NCI-H526 treated with DMSO at 0.1 percent for 48 hours (cell line): ENCODE data around the gene ISCA2.

Experiments used
- DNase-seq: peaks from one replicate; lab custom pipeline; 2025; lab: John Stamatoyannopoulos, UW

Gene ISCA2

DNA sequence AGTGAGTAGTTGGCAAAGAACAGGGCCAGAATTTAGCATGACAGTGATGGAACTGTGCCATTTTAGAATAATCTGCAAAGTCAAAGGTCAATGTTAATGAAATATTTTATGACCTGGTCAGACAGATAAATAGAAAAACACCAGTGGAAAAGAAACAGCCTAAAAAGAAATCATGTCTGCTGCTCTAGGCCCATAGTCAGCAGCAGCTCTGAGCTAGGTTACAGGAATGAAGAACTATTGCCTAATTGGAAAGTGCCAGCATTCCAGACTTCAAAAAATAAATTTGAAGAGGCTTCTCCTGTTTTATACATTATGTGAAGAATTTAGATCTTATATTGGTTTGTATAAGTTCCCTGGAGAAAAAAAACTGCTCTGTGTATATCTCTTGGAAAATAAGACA is 10.2 kb upstream of the ISCA2 start:
- DNase-seq, result no peak

DNA sequence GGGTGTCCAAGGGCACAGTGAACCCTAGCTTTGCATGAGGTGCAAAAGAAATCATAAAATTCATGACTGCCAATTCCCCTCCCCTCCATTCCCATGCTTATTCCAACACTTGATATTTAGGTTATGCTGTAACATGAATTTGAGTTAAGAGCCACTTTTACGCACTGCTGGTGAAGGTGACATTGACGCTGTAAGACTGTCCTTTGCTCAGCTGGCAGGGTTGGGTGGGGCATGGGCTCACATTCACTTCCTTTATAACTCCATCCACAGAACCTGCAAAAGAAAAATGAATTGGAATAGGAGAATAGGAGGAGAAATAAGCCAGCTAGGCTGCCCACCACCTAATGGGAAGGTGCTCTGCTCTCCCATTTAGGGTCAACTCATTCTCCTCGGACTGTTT is 7.4 kb upstream of the ISCA2 start:
- no peak for DNase-seq

DNA sequence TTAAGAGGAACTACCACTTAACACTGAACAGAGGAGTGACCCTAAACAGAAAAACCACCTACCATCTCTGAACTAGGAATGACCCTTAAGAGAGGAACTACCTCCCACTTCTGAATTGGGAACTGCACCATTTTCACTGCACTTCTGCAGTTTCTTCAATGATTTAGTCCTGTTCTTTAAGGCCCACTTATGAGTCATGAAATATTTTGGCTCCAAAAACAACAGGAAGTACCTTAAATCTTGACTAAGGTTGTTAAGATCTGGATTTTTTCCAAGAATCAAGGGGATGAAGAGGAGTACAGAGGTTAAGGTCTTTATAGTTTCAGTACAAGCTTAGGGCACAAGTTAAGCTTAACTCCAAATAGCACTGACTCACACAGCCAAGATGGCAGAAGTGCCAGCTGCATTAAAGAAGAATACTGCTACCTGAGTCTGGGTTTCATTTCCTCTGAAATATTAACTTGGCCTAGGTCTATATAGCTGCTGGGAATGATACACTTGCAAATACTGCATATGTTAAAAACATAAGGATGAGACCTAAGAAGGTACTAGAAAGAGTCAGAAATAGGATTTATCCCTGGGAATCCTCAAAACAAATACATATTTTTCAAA is 4.7 kb upstream of the ISCA2 start:
- no peak for DNase-seq

DNA sequence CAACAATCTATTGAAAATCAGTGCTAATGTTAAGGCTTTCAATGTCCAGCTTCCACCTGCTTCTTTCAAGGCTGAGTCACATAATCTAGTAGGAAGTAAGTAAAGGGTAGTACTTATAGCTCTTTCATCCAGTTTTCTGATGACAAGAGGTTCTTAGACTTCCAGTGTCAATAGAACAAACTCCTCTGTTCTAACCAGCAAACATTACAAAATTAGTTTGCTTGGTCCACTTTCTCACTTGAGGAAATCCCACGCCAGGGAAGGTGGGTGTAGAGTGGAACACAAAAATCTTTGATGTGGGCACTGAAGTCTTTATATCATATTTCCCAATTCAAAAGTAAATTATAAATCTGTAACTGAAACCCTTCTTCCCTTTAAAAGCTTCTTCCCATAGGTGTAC is 3.1 kb upstream of the ISCA2 start:
- no peak for DNase-seq

DNA sequence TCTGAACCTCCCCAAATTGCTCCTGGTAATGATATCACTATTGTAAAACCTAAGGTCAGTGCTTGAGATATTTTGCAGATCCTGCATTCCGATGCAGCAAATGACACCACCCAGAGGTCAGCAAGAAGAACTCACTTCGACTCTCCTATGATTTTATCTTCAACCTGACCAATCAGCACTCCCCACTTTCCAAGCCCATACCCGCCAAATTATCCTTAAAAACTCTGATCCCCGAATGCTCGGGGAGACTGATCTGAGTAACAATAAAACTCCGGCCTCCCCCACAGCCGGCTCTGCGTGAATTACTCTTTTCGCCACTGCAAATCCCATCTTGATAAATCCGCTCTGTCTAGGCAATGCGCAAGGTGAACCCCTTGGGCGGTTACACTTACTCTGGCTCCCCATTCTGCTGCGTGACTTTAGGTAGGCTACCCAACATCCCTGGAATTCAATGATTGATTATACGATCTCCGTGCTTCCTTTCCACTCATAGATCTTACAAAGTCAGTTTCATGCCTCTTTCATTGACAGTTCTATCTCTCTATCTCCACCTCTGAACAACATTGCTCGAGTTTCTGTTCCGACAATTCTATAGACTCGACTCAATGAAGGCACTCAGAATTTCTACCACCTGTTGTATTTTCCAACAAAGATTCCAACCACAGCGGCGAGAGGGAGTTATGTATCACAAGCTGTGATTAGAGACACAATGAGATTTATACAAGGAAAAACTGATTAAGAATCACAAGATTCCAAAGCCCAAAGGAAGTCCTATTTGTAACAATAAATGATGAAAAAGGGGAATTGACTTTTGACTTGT is 1.4 kb upstream of the ISCA2 start:
- DNase-seq, result peak; percentile 5

DNA sequence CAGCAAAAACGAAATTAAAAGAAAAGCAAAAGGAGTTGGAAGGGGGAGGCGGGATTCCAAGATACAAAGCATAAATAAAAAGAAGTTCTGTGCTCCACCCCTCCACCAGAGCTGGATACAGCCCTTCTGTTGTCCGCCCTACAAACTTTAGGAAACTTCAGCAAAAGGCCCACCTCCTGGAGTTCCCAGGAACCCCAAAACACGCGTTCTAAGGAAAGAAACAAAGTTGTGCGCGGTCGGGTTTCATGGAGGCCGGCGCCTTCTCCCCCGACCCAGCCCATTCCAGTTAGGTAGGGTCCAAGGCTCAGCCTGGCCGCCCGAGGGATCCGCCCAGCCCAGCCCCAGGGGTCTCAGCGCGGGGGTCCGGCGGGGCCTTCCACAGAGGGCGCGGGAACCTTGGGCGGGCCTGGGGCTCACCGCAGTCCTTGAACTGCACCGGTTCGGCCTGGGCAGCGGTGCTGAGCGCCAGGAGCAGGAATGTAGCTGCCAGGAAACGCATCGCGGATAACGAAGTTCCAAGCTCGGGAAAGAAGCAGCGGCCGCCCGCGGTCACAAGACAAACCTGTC is 706 bp upstream of the ISCA2 start, which contains the start of gene NPC2:
TSS of gene NPC2 (minus strand) at position 530 of the 567 bp plus-strand sequence. CDS start at position 499, 31 bp downstream.
- no peak for DNase-seq

DNA sequence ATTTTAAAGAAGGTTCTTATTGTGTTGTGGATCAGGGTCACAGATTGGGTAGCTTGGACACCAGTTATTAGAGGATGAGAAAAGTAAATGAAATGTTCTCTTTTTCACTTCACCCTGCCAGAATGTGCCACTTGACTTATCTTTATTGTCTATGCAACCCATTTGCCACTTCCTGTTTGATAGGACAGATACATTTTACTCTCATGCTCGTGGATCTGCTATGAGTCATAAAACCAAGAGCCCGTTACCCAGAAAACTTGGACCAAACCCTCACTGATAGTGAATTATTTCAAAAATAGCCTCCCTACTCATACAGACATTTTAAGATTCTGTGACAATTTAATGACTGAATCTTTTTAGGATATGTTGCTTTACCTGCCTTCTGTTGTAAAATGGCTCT is 1.8 kb downstream of the ISCA2 start:
- DNase-seq, result no peak

DNA sequence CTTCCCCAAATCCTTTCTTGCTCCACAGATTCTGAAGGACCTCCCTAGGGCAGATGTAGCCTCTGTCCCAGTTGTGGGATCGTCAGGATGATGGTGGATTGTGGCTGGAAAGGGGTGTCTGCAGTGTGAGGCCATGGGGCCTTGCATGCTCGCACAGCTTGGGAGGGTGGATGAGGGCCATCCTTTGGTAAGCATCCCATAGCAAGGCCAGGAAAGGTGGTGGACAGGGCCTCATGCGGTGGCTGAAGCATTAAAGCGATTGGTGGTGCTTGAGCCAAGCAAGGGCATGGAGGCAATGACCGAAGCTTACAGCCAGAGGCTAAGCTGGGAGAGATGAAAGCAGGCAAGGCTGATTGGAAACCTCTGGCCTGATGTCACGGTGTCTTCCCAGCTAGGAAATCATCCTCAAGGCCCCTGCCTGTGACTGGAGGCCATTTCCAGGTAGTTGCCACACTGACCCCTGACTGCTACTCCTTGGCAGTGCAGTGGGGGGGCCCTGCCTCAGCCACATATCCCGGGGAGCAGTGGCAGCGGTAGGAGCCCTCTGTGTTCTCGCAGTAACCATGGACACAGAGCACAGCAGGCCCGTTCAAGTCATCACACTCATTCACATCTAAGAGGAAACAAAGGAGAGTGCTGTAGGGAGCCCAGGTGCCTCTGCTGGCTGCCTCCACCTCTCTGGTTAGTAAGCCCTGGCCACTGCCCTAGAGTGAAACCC is 7.0 kb downstream of the ISCA2 start:
- no peak for DNase-seq

DNA sequence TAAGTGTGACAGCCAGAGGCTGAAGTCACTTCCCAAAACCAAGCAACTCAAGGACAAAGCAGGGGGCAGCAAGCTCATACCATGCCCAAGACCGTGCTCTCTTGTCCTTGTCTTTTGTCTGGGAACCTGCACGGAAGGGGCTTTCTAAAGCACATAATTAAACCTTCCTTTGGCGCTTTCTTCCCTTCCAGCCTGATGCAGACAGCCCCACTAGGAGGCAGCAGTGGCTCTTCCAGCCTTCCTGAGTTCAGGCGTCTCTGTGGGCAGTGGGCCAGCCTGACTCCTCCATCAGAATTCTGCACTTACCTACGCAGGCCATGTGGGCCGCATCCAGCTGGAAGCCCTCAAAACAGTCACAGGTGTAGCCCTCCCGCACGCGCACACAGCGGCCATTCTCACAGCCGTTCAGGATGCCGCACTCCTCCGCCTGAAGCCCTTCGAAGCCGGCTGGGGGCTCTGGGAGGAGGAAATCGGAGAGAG is 7.6 kb downstream of the ISCA2 start:
- peak; percentile 41 for DNase-seq

DNA sequence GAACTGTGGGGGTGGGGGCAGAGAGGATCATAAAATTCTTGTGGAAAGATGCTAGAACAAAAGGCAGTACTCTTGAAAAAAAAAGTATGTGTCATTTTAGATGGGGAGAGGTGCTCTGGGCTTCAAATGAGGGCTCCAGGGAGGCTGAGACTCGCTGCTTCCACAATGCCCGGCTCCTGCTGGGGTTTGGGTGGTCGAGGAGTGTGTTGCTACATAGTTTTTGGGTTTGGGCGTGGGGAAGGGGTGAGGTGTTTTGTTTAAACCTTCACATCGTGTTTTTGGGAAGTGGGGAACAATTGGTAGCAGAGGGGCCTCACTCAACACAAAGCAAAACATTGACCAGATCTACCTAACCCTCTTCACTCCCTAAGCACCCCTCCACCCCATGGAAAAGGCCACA is 8.1 kb downstream of the ISCA2 start:
- no peak for DNase-seq

DNA sequence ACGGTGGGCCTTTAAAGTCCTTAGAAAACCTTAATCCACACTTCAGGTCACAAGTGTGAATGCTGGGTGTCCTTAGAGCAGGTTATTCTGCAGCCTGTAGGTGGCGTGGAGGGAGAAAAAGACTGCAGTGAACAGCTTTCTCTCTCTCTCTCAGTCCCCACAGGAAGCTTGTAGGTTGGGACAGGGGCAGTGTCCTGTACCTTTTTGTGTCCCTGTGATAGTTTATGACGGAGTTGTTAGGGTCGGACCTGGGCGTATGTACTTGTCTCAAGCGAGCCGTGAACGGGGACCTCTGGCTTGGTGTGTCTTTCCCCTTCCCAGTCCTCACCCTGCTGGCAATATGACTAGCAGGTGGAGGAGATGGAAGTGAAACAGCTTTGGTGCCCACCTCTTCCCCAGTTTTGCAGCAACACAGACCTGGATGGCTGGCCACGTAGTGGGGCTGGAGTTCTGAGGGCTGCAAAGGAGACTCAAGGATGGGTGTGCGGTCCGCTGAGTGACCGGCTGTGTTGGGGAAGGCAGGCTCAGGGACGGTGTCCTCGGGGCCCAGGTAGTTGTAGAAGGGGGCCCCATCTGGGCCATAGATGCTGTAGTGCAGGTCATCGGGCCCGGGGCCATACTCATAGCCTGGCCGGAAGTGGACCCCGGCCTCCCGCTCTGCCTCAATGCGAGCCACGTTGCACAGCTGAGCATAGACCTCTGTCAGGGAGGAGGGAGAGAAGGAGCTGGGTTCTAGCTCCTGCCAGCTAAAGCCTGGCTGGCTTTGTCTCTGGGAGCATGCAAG is 8.9 kb downstream of the ISCA2 start:
- peak; percentile 6 for DNase-seq

DNA sequence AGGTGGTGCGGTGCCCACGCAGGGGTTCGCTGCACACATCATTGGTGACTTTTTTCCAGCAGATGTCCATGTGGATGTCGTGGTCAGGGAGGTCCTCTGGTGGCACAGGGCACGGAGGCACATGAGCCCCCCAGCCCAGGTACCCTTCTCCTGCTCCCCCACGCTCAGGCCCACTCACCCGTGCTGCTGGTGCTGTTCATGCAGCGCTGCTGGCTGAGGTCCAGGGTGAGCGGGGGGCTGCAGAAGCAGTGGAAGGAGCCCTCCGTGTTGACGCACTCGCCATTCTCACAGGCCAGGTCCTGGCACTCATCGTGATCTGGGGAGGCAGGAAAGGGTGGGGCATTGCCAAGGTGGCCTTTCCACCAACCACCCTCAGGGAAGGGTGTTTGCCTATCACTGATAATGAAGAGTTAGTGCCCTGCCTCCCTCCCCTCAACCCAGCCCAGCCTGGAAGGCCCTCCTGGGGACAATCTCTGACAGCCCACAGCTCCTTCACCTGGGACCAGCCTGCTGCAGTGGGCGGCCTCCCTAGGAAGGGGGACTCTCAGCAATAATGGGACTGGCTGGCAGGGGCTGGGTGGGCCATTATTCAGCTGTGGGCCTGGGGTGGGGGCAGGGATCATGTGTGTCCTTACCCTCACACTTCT is 9.8 kb downstream of the ISCA2 start:
- no peak for DNase-seq

DNA sequence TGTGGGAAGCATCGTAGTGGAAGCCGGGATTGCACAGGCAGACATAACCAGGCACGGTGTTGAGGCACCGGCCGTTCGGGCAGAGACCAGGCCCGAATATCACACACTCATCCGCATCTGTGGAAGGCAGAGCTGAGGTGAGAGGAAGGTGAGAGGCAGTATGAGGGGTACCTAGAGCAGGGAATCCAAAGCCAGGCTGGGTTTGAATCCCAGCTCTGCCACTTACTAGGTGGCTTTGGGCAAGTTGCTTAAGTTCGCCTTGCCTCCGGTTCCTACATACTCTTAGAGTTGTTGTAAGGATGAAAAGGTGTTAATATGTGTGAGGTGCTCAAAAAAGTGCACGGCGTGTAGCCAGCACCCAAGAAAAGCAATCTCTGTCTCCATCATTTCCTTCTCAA is 10.4 kb downstream of the ISCA2 start:
- DNase-seq, result no peak

DNA sequence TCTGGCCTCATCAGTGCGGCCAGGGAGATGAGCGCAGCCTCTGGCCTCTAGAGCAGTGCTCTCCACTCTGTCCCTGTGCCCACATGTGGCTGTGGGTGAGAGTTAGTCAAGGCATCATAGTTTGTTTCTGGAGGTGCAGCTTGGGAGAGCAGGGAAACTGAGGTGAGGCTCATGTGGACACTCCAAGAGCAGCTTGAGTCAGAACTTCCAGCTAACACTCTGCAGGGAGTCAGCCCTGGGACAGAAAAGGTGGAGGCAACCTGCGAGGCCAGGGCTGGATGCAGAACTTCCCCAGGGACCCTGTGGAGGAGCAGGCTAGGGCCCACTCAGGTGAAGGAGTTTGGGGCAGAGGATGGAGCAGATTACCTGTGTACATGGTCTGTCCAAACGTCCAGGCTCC is 10.8 kb downstream of the ISCA2 start:
- DNase-seq, result no peak

DNA sequence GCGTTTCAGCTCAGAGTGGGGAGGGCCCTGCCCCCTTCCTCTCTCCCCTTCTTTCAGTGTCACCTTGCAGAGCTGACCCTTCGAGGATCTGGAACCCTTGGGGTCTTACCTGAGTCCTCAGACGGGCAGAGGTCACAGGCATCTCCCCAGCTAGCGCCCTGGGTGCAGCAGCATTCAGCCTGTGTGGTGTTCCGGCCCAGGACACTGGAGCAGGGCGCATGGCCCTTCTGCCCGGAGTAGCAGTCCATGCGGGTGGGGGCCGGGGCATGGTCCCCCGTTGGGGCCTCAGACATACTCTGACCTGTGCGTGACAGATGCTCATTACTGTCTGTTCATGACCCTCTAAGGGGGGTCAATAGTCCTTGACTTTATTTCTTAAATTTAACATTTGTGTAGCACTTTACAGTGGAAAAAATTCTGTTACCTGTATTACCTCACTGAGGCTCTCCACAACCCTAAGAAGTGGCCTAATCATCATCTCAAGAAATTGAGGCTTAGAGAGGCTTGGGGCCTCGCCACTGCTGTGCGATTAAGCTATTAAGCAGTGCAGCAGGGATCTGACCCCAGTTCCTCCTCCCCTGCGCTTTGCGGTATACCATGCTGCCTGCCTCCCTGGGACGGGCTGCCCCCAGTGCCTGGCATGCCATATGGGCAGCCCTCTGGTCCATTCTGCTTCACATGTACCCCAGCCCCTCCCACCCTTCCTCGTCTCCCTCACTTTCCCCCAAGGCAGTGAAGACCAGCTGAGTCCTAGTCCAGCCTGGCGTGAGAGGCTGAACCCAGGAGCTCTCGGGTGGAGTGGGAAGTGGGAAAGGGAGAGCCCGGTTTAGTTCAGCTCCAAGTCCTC is 11.5 kb downstream of the ISCA2 start:
- DNase-seq, result no peak

DNA sequence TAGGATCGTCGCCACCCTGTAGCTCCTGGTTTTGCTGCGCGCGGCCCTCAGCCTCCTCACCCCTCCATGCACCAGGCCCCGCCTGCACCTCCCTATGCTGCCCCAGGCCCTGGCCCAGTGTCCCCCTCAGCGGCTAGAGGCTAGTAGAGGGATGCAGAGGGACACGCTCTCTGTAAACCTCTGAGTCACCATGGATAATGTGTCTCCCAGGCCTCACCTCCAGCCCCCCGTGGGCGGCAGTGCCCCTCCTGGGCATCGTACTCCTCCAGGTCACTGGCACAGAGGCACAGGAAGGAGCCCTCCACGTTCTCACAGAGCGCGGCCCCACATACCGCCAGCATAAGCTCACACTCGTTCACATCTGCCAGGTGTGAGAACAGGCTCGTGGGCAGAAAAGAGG is 12.3 kb downstream of the ISCA2 start:
- no peak for DNase-seq

DNA sequence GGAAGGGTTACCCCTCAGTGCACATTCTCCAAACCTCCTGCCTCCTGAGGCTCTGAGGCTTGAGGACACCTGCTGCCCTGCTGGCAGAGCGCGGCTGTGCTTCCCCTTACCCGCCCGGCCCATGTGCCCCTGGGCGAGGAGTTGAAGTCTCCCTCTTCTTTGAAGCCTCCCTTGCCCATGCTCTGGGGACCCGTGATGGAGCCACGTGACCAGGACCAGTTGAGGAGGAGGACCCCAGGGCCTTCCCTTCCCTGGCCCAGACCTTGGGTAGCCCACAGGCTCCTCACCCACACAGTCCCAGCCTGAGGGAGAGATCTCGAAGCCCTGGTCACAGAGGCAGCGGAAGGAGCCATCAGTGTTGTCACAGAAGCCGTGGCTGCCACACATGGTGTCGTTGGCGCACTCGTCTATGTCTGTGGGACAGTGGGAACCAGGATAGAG is 12.9 kb downstream of the ISCA2 start:
- no peak for DNase-seq

DNA sequence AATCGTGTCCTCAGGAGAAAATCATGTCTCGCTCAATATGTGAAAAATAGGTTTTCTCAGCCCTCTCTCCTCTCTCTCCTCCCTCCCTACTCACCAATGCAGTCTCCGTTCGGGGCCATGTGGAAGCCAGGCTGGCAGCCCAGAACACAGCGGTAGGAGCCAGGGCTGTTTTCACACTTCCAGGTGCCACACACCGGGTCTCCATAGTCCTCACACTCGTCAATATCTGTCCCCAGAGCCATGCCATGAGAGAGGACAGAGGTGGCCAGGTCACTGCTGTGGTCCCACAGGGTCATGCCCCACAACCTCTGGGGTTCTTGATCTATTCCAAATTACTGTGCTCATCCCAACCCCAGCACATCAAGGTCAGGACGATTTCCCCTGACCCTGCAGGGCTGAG is 13.5 kb downstream of the ISCA2 start:
- no peak for DNase-seq

DNA sequence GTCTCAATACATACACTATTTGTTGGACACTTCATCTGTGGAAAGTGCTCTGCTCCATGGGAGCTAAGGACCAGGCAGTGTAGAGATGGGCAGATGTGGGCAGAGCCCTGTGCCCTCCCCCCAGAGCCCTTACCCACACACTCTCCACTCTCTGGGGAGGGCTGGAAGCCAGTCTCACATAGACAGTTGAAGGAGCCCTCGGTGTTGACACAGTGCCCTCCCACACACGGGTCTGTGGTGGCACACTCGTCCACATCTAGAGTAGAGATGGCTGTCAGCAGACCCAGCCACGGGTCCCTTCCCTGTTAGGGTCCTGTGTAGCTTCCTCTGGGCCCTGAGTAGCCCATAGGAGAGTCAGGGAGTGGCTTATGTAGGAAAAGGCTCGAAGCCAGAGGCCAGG is 14.3 kb downstream of the ISCA2 start:
- no peak for DNase-seq

DNA sequence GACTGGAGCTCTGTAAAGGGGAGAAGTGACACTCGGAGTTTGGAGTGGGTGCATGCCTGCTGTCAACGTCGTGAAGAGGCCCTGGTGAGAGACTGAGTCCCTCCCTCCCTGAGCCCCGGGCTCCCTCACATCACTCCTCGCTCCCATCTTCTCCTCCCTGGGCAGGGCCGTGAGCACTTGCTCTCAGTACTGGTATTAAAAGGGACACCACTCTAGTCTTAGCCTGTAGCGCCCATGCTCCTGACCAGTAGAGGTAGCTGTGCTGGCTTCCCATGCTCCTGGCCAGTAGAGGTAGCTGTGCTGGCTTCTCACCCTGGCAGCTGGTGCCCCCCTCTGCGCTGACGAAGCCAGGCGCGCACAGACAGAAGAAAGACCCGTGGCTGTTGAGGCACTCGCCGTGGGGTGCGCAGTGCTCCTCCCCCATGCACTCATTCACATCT is 14.7 kb downstream of the ISCA2 start:
- DNase-seq, result peak; percentile 33
